Type B pancreatic cell (in vitro differentiated cells): ENCODE results near the gene KDR. TPM values are rescaled to one million over a fixed set of nuclear protein-coding genes. Genes with fewer than 3 reads are reported as not detected.

Experiments used
- DNase-seq: peaks from one replicate; pipeline ENCODE4 v3.0.0; 2021; ENCODE audit warnings: mixed read lengths; ENCODE audit not compliant: unreplicated experiment; ENCODE audit errors: extremely low spot score
- H3K27ac Mint-ChIP-seq: 2 replicates; pipeline ENCODE4 v1.8.0; 2021; ENCODE audit warnings: mild to moderate bottlenecking, mixed read lengths
- H3K27me3 Mint-ChIP-seq: 2 replicates; pipeline ENCODE4 v1.8.0; 2021; ENCODE audit warnings: mixed read lengths
- H3K36me3 Mint-ChIP-seq: 2 replicates; pipeline ENCODE4 v1.8.0; 2021; ENCODE audit warnings: mixed read lengths
- H3K4me1 Mint-ChIP-seq: one replicate; pipeline ENCODE4 v1.8.0; 2021; ENCODE audit warnings: mixed read lengths; ENCODE audit not compliant: unreplicated experiment
- H3K4me3 Mint-ChIP-seq: 2 replicates; pipeline ENCODE4 v1.8.0; 2021; ENCODE audit warnings: mild to moderate bottlenecking, mixed read lengths
- H3K9me3 Mint-ChIP-seq: 2 replicates; pipeline ENCODE4 v1.8.0; 2021; ENCODE audit warnings: mixed read lengths
- total RNA-seq: library from RNA; stranded (reverse); gene quantifications from 2 replicates; pipeline ENCODE4 v1.2.1, GENCODE V29; 2021; ENCODE audit warnings: low replicate concordance
- TF ChIP-seq, protein P1 (sequence below): fragments of 200-600 bp; sonication (generic); conservative IDR thresholded peaks from 2 replicates; pipeline ENCODE4 v1.5.0; 2021; ENCODE audit warnings: antibody characterized with exemption, mild to moderate bottlenecking

Gene KDR
- total RNA-seq, 1 donor from 2014 or later = 5.7 TPM

DNA sequence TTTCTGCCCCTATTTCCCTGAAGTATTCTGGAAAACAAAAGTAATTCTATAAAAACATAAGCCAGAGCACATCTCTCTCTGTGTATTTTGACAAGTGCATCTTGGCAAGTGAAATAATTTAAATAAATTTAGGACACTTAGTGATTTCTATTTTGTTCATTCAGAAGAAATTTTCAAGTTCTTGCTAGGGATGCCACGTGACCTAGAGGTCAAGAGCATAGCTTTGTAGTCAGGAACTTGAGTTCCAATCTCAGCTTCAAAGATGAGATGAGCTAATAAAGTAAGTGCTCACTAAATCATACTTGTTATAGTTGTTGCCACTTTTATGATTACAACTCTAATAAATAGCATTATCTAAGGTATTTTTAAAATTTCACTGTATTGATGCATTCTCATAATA lies 13.8 kb downstream of the KDR start:
- no peak overlapping the region for H3K4me3 Mint-ChIP-seq
- no peaks in the 10 kb centered on the region for H3K4me1 Mint-ChIP-seq
- H3K27ac Mint-ChIP-seq = no peak overlapping the region
- H3K27me3 Mint-ChIP-seq = peaks cover 4% of the 10 kb centered on the region
- TF ChIP-seq, protein P1, sequence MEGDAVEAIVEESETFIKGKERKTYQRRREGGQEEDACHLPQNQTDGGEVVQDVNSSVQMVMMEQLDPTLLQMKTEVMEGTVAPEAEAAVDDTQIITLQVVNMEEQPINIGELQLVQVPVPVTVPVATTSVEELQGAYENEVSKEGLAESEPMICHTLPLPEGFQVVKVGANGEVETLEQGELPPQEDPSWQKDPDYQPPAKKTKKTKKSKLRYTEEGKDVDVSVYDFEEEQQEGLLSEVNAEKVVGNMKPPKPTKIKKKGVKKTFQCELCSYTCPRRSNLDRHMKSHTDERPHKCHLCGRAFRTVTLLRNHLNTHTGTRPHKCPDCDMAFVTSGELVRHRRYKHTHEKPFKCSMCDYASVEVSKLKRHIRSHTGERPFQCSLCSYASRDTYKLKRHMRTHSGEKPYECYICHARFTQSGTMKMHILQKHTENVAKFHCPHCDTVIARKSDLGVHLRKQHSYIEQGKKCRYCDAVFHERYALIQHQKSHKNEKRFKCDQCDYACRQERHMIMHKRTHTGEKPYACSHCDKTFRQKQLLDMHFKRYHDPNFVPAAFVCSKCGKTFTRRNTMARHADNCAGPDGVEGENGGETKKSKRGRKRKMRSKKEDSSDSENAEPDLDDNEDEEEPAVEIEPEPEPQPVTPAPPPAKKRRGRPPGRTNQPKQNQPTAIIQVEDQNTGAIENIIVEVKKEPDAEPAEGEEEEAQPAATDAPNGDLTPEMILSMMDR = no peak
- H3K36me3 Mint-ChIP-seq = no peaks in the 10 kb centered on the region
- DNase-seq = no peak
- H3K9me3 Mint-ChIP-seq = peaks cover 5% of the 10 kb centered on the region

DNA sequence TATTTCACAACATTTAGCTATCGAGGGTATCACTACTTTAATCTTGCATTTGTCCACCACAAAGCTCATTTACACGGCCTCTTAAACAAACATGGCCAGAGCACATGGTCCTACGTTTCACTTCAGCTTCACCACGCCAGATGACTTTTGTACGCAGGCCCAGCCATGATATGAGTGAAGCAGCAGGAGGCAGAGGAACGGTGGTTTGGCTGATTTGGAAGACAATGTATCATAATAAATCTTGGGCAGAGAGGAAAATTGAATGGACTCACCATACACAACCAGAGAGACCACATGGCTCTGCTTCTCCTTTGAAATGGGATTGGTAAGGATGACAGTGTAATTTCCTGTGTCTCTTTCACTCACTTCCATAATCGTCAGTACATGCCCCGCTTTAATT lies 15.3 kb downstream of the KDR start:
- H3K4me3 Mint-ChIP-seq = no peak overlapping the region
- no peak overlapping the region for H3K27ac Mint-ChIP-seq
- H3K4me1 Mint-ChIP-seq = no peaks in the 10 kb centered on the region
- H3K9me3 Mint-ChIP-seq = peaks cover 5% of the 10 kb centered on the region
- TF ChIP-seq, protein P1 = no peak
- H3K27me3 Mint-ChIP-seq = peaks cover 5% of the 10 kb centered on the region
- no peak for DNase-seq
- no peaks in the 10 kb centered on the region for H3K36me3 Mint-ChIP-seq

DNA sequence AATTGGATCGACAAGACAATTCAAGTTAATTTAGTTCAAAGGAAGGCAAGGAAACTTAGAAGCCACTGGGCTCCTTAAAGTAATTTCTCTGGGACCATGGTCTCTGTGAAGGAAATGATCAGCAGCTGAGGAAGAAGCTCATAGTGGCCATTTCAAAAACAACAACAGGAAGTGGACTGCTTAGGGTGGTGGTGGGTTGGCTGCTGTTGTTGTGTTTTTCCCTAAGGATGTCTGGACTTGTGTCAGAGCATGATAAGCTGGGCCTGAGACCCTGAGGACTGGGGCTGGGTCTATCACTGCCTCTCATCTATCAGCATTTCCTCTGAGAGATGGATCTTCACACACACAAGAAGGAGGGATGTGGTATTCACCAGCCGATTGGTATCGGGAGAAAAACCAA lies 18.3 kb downstream of the KDR start:
- Mint-ChIP-seq H3K27ac (no peak overlapping the region), H3K4me1 (no peaks in the 10 kb centered on the region), H3K36me3 (no peaks in the 10 kb centered on the region), H3K27me3 (peaks cover 5% of the 10 kb centered on the region), H3K9me3 (peaks cover 5% of the 10 kb centered on the region), H3K4me3 (no peak overlapping the region)
- TF ChIP-seq, protein P1 = no peak
- no peak for DNase-seq

DNA sequence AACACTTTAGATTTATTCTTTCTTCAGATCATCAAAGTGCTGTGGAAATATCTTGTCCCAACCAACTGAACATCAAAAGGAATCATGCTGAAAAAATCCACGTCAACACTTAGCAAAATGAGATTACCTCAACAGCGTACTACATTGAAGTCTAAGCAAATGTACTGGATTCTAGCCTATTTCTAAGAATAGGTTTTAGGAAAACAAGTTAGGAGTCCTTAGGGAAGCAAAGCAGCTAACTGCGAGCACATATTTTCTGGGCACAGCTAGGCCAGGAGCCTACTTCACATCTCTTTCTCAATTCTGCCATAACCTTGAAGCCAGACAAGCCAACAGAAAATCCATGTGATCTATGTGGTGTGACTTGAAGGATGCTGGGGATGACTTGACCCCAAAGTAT lies 22.2 kb downstream of the KDR start:
- TF ChIP-seq, protein P1 = no peak
- H3K4me3 Mint-ChIP-seq = no peak overlapping the region
- H3K9me3 Mint-ChIP-seq = no peaks in the 10 kb centered on the region
- no peak overlapping the region for H3K27ac Mint-ChIP-seq
- H3K27me3 Mint-ChIP-seq = peaks cover 5% of the 10 kb centered on the region
- H3K36me3 Mint-ChIP-seq = no peaks in the 10 kb centered on the region
- DNase-seq = no peak
- no peaks in the 10 kb centered on the region for H3K4me1 Mint-ChIP-seq

DNA sequence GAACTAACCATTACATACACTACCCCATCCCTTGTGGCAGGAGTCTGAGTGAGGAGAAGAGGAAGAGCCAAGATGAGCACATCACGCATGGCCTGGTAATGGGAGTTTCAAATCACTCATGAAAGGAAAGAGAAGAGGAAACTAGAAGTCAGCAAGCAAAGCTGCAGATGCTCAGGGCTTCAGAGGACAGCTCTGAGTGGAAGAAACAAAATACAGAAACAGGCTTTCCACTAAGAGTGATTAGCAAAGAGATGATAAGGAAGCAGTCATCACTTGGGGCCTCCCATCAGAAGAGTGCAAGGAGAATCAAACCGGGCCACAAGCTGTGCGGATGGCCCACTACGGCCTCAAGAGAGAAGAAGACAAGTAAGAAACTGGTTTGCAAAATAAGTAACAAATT lies 25.6 kb downstream of the KDR start:
- no peak for DNase-seq
- TF ChIP-seq, protein P1 = no peak
- Mint-ChIP-seq H3K4me1 (no peaks in the 10 kb centered on the region), H3K27ac (no peak overlapping the region), H3K27me3 (peaks cover 3% of the 10 kb centered on the region), H3K4me3 (no peak overlapping the region), H3K9me3 (no peaks in the 10 kb centered on the region), H3K36me3 (no peaks in the 10 kb centered on the region)
